HepG2 (cell line): Measurements from ENCODE around the gene PCDH10. TPM values are rescaled to one million over a fixed set of nuclear protein-coding genes. Genes with fewer than 3 reads are reported as not detected.

Experiments
- ZNF350 ChIP-seq: sonication (generic); formaldehyde crosslinking; IDR thresholded peaks from 2 replicates; pipeline ENCODE4 v1.4.0; 2020; ENCODE audit warnings: mild to moderate bottlenecking, low read depth, missing genetic modification reagents, borderline replicate concordance
- ZNF605 ChIP-seq: sonication (generic); formaldehyde crosslinking; IDR thresholded peaks from 2 replicates; pipeline ENCODE4 v1.8.0; 2022; ENCODE audit warnings: mild to moderate bottlenecking, missing genetic modification reagents
- ZNF710 ChIP-seq: sonication (generic); formaldehyde crosslinking; IDR thresholded peaks from 2 replicates; pipeline ENCODE4 v1.5.0; 2020; ENCODE audit warnings: mild to moderate bottlenecking, missing genetic modification reagents, borderline replicate concordance
- polyA plus RNA-seq, 8 experiments: library from polyadenylated mRNA; depleted of rRNA in 3 of 8; stranded (reverse) in 7 of 8; unstranded in 1 of 8; fragments of >200 nt; fragmentation: Illumina TruSeq in 4 of 8; extraction: Trizol in 4 of 8; gene quantifications; 2 replicates each; pipeline versions ENCODE4 v1.2.1 to v1.2.3, GENCODE V29; 2011 to 2016; ENCODE audit warnings: low read depth in 4 of 8, missing spikeins in 1 of 8, mixed read lengths in 1 of 8; ENCODE audit not compliant: insufficient read depth in 1 of 8
- total RNA-seq, 5 experiments: library from RNA; depleted of rRNA; stranded (reverse); fragments of >200 nt; fragmentation: Illumina TruSeq; extraction: Trizol; gene quantifications; 2 replicates each; pipeline ENCODE4 v1.2.3, GENCODE V29; 2016; ENCODE audit warnings: low read depth in 1 of 5
- TF ChIP-seq, protein P1 (sequence below): sonication (generic); formaldehyde crosslinking; IDR thresholded peaks from 2 replicates; pipeline ENCODE4 v1.4.0; 2020; ENCODE audit warnings: missing genetic modification reagents

The PCDH10 gene
- total and polyA plus RNA-seq, 2 of the 13 experiments (the other 11 are each of a cell fraction or from before 2014, with no cell fraction given), result not detected

- TF ChIP-seq, protein P1, sequence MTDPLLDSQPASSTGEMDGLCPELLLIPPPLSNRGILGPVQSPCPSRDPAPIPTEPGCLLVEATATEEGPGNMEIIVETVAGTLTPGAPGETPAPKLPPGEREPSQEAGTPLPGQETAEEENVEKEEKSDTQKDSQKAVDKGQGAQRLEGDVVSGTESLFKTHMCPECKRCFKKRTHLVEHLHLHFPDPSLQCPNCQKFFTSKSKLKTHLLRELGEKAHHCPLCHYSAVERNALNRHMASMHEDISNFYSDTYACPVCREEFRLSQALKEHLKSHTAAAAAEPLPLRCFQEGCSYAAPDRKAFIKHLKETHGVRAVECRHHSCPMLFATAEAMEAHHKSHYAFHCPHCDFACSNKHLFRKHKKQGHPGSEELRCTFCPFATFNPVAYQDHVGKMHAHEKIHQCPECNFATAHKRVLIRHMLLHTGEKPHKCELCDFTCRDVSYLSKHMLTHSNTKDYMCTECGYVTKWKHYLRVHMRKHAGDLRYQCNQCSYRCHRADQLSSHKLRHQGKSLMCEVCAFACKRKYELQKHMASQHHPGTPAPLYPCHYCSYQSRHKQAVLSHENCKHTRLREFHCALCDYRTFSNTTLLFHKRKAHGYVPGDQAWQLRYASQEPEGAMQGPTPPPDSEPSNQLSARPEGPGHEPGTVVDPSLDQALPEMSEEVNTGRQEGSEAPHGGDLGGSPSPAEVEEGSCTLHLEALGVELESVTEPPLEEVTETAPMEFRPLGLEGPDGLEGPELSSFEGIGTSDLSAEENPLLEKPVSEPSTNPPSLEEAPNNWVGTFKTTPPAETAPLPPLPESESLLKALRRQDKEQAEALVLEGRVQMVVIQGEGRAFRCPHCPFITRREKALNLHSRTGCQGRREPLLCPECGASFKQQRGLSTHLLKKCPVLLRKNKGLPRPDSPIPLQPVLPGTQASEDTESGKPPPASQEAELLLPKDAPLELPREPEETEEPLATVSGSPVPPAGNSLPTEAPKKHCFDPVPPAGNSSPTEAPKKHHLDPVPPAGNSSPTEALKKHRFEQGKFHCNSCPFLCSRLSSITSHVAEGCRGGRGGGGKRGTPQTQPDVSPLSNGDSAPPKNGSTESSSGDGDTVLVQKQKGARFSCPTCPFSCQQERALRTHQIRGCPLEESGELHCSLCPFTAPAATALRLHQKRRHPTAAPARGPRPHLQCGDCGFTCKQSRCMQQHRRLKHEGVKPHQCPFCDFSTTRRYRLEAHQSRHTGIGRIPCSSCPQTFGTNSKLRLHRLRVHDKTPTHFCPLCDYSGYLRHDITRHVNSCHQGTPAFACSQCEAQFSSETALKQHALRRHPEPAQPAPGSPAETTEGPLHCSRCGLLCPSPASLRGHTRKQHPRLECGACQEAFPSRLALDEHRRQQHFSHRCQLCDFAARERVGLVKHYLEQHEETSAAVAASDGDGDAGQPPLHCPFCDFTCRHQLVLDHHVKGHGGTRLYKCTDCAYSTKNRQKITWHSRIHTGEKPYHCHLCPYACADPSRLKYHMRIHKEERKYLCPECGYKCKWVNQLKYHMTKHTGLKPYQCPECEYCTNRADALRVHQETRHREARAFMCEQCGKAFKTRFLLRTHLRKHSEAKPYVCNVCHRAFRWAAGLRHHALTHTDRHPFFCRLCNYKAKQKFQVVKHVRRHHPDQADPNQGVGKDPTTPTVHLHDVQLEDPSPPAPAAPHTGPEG (CRISPR knock-in tag), result no peak
- TF ChIP-seq ZNF710 (CRISPR knock-in tag) (no peak), ZNF605 (CRISPR knock-in tag) (no peak), ZNF350 (CRISPR knock-in tag) (no peak)
- TF ChIP-seq, all 625 proteins: peak for 0
These were observed 1.6 kb downstream of the PCDH10 start (continued) for GRCh38 chr4:133150486-133151340.
